Midbrain (tissue), 1 donor: ENCODE data around the gene NPHS2.
"Not testable (repeated sequence)": the region's sequence is repeated elsewhere in the genome, so short reads cannot be mapped to it uniquely, and the experiment has no call there.

ENCODE experiments used
- DNase-seq: peaks from one replicate; lab custom pipeline; 2025; lab: John Stamatoyannopoulos, UW

The NPHS2 gene

DNA sequence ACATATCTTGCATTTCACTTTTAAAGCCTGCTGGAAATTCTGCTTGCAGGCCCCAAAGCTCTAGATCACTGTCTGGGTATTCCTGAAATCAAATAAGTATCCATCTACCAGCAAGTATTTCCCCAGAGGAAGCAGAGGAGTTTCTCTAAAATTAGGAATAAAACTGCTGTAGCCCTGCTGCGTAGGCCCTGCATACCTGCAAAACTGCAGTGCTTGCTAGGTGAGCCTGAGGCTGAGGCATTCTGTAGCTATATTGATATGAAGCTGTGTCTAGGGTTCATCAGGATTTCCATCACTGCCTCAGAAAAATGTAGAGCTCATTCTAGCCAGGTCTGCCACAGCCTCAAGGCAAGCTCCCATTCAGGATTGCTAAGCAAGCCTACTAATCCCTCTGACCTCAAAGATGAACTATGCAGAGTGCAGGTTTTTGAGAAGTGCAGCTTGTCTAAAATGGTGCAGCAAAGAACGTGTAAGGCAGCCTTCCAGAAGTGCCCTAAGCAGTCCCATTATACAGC, 28.7 kb downstream of the NPHS2 start:
- no peak for DNase-seq

DNA sequence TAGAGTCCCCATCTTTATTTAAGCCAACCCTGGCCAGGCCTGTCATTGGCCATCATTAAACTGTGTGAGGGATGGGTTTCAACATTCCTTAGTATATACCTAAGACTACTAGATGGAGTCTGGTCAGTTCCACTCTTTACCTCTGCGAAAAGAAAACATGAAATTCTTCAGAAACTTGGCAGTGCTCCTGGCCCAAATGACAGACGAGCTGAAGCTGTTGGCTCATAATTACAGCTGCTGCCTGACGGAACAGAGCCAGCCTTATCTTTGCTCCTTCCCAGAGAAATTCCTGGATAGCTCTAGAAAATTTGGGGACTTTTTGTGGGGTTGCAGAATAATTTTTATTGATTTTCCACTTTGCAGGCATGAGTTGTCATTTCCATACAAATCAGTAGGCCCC, 30.4 kb downstream of the NPHS2 start:
- no peak for DNase-seq

DNA sequence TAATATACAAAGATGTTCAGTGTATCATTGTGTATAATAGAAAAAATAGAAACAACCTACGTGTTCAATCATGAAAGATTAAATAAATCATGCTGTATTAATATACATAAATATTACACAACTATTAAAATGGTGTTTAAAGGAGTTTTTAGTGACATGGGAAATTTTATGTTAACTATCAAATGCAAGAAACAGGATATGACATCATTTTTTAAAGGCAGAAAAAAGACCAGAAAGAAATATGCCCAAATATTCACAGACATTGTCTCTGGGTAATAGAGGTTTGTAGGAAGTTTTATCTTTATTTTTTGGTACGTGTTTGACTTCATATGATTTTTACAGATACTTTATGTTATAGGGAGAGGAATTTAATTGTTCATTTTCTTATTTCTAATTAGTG, 34.0 kb downstream of the NPHS2 start:
- DNase-seq = no peak

DNA sequence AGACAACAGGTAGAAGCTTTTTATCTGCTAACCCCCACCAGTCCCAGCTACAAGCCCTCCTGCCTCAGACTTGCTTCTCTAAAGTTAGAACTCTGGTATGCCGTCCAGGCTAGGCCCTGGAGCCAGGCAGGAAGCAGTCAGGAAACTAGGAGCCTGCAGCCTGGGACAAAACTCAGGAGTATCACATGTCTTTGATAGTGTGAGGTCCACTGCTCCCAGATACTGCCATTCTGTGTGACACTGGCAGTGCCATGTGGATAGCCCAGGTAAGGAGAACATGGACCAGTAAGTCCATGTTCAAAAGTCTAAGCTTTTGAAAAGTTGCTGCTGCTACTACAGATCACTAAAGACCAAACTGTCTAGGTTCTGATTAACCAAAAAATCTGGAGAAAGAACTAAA, 45.4 kb downstream of the NPHS2 start:
- DNase-seq = no peak

DNA sequence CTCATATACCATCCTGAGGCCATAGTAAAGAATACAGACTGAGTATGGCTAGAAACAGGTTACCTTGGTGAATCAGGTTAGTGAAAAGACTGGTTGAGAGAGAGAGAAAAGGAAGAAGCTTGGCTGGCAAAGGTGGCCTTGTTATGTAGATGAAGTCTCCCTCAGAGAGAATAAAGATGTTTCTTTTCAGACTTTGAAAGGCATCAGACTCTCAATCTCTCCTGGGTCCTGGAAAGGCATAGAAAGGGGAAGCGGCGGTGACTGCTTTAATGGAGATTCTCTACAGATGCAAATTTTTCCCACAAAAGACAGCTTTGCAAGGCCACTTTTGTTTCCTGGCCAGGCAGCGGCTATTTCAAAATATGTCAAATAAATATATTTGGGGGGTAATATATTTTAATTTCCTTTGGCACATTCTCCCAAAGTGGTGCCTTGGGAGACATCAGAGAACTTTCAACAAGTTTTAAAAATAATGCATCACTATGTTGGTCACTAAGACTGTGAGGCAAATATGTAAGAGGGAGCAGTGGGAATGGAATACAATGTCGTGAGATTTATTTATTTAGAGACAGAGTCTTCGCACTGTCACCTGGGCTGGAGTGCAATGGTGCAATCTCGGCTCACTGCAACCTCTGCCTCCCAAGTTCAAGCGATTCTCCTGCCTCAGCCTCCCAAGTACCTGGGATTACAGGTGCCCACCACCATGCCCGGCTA, 46.1 kb downstream of the NPHS2 start:
- no peak for DNase-seq

DNA sequence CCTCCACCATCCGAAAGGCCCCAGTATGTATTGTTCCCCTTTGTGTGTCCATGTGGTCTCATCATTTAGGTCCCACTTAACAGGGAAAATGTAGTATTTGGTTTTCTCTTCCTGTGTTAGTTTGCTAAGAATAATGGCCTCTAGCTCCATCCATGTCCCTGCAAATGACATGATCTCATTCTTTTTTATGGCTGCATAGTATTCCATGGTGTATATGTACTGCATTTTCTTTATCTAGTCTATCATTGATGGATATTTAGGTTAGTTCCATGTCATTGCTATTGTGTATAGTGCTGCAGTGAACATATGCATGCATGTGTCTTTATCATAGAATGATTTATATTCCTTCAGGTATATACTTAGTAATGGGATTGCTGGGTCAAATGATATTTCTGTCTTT, 57.2 kb downstream of the NPHS2 start:
- DNase-seq = not testable (repeated sequence)

DNA sequence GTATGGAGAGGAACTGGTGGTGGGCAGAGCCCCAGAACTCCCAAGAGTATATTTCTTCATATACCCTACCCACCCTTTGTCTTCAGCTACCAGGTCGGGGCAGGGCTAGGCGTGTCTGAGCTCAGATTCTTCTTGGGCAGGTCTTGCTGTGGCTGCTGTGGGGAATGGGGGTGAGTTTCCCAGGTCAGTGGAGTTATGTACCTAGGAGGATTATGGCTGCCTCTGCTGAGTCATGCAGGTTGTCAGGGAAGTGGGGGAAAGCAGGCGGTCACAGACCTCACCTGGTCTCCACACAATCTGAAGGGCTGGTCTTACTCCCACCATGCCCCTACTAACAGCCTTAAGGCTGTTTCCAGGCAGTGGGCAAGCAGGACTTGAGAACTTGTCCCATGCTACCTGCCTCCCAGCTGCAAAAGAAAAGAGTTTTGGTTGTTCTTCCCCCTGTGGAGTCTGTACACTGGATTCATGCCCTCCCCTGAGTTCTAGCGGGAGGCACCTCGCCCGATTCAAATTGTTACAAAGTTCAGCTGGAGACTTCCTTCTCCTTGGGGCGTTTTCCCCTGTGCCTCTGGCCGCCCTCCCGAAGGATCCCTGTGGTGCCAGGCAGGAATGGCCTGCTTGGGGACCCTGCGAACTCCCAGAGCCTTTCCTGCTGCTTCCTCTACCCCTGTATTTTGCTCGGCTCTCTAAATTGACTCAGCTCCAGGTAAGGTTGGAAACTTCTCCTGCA, 58.6 kb downstream of the NPHS2 start:
- no peak for DNase-seq

DNA sequence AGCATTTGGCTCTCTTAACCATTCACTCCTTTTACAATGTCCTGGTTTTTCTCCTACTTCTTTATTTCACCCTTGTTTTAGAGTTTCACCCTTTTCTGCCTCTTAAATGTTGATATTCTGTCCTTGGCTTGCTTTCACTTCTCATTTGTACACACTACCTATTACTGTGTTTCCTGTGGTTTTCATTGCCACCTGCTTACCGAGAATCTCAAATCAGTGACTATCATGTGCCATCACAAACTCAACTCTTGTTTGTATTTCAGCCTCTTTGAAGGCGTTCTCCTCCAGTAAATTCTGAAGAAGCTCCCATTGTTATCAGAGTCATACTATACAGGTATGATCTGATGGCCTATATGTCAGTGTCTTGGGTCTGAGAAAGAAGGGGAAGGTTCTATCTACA, 65.7 kb downstream of the NPHS2 start:
- no peak for DNase-seq

DNA sequence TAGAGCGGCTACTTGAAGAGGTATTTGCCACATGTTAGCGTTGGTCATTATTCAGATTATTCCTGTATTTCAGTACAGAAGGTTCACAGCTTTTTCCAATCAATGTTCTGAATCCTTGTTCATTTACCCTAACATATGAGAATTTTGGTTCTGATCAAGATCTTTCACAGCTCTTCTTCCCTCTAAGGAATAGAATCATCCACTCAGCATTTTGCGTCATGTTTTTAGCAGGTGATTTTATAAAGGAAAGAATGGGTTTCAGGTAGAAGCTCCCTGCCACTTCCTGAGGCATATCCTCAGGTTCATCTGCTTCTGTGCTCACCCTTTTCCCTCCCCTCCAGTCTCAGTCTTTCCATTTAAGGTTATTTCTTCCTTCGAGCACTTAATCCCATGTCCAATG, 66.4 kb downstream of the NPHS2 start:
- DNase-seq = no peak

DNA sequence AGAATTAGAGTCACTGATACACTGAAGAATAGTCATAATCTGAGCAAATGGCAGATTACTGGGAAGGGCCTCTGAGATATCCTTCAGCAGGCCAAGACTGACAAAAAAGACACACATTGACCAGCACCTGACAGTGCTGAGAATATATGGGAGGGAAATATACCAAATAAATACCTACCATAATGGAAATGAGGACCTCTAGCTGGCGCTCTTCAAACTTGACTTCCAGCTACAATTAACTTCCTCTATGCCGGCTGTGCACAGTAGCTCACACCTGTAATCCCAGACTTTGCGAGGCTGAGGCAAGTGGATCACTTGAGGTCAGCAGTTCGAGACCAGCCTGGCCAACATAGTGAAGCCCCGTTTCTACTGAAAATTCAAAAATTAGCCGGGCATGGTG, 69.5 kb downstream of the NPHS2 start:
- no peak for DNase-seq
